MM.1S (cell line): ENCODE measurements around the gene FRYL.

Source experiments
- DNase-seq: peaks from one replicate; pipeline ENCODE4 v3.0.0-alpha.2; 2015
- H2AFZ ChIP-seq: fragments of 300-600 bp; sonication (generic); 2 replicates; pipeline ENCODE4 v1.6.0; 2016; ENCODE audit warnings: antibody characterized with exemption, low read length
- H3F3A ChIP-seq: fragments of 300-600 bp; sonication (generic); 2 replicates; pipeline ENCODE4 v1.6.1; 2016; ENCODE audit warnings: mild to moderate bottlenecking, antibody characterized with exemption, low read length, moderate library complexity, mixed read lengths; ENCODE audit not compliant: insufficient read depth
- H3K27ac ChIP-seq: fragments of 300-600 bp; sonication (generic); 2 replicates; pipeline ENCODE4 v1.5.1; 2016; ENCODE audit warnings: mild to moderate bottlenecking, low read length
- H3K27me3 ChIP-seq: fragments of 300-600 bp; sonication (generic); replicated peaks from 2 replicates; pipeline ENCODE4 v1.6.0; 2016; ENCODE audit warnings: low read length; ENCODE audit not compliant: insufficient read depth
- H3K36me3 ChIP-seq: fragments of 300-600 bp; sonication (generic); replicated peaks from 2 replicates; pipeline ENCODE4 v1.6.1; 2016; ENCODE audit warnings: mild to moderate bottlenecking, low read length, mixed read lengths; ENCODE audit not compliant: insufficient read depth
- H3K4me1 ChIP-seq: fragments of 300-600 bp; sonication (generic); 2 replicates; pipeline ENCODE4 v1.6.1; 2016; ENCODE audit warnings: low read length, mixed read lengths
- H3K4me2 ChIP-seq: fragments of 300-600 bp; sonication (generic); 2 replicates; pipeline ENCODE4 v1.6.0; 2016; ENCODE audit warnings: low read depth, low read length
- H3K4me3 ChIP-seq: fragments of 300-600 bp; sonication (generic); 2 replicates; pipeline ENCODE4 v1.5.1; 2016; ENCODE audit warnings: low read length, mixed read lengths
- H3K79me2 ChIP-seq: fragments of 300-600 bp; sonication (generic); 2 replicates; pipeline ENCODE4 v1.6.1; 2016; ENCODE audit warnings: mixed run types, low read length, mixed read lengths
- H3K9ac ChIP-seq: fragments of 300-600 bp; sonication (generic); 2 replicates; pipeline ENCODE4 v1.6.1; 2016; ENCODE audit warnings: low read length, mixed read lengths
- H3K9me2 ChIP-seq: fragments of 300-600 bp; sonication (generic); replicated peaks from 2 replicates; pipeline ENCODE4 v1.6.1; 2016; ENCODE audit warnings: mild to moderate bottlenecking, low read length, mixed read lengths; ENCODE audit not compliant: insufficient read depth
- H3K9me3 ChIP-seq: fragments of 300-600 bp; sonication (generic); replicated peaks from 2 replicates; pipeline ENCODE4 v1.6.1; 2016; ENCODE audit warnings: mild to moderate bottlenecking, low read length, mixed read lengths; ENCODE audit not compliant: insufficient read depth
- H4K20me1 ChIP-seq: fragments of 300-600 bp; sonication (generic); 2 replicates; pipeline ENCODE4 v1.6.1; 2016; ENCODE audit warnings: mild to moderate bottlenecking, low read length, moderate library complexity, mixed read lengths; ENCODE audit not compliant: insufficient read depth
- EZH2 ChIP-seq: fragments of 300-600 bp; sonication (generic); optimal IDR thresholded peaks from 2 replicates; pipeline ENCODE3; 2017; ENCODE audit warnings: low read depth, mild to moderate bottlenecking, antibody characterized with exemption, low read length, mixed read lengths
- EZH2phosphoT487 ChIP-seq: fragments of 300-600 bp; sonication (generic); IDR thresholded peaks from 2 replicates; pipeline ENCODE4 v1.6.1; 2018; ENCODE audit warnings: antibody characterized with exemption, low read length
- TF ChIP-seq, protein P1 (sequence below): fragments of 300-600 bp; sonication (generic); IDR thresholded peaks from 2 replicates; pipeline ENCODE4 v1.5.1; 2016; ENCODE audit warnings: antibody characterized with exemption, low read length, mixed read lengths

Gene FRYL

DNA sequence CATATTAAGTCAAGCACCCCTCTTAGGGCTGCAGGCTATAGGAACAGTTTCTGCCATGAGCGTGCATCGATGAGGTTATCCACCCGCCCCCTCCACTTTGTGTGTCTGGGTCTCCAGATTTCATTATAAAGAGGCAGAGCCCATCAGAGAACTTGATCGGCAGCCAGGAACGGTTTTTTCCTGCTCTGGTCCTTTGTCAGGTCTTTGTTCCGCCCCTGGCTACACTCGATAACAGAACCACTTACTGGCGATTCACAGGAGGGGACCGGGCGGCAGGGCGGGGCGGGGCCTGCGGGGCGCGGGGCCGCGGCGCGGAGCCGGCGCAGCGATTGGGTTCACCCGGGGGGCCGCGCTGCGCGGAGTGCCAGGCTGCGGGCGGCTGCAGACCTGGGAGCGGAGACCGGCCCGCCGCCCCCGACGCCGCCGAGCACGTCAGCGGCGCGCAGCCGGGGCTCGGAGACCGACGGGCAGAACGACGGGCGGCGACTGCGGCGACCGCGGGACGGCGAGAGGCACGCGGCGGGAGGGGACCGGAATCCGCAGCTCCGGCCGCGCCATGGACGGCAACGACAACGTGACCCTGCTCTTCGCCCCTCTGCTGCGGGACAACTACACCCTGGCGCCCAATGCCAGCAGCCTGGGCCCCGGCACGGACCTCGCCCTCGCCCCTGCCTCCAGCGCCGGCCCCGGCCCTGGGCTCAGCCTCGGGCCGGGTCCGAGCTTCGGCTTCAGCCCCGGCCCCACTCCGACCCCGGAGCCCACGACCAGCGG lies 296.9 kb downstream of the FRYL start, which contains the start of gene SLC10A4:
Gene SLC10A4 (plus strand): TSS at position 338 of the 771 bp plus-strand sequence. CDS start 219 bp downstream, at position 557.
- Histone ChIP-seq H3K27ac (no peak within 1 kb of the TSS), H3K36me3 (no peaks in the 10 kb centered on the region), H3K9me2 (no peaks in the 10 kb centered on the region), H3K4me3 (no peak within 1 kb of the TSS), H3F3A (no peaks in the 10 kb centered on the region), H3K27me3 (no peaks in the 10 kb centered on the region), H2AFZ (no peak within 1 kb of the TSS), H3K9me3 (no peaks in the 10 kb centered on the region), H4K20me1 (no peaks in the 10 kb centered on the region), H3K79me2 (no peaks in the 10 kb centered on the region), H3K9ac (no peak within 1 kb of the TSS), H3K4me1 (no peaks in the 10 kb centered on the region), H3K4me2 (no peak within 1 kb of the TSS)
- DNase-seq: no peak
- TF ChIP-seq, protein P1, sequence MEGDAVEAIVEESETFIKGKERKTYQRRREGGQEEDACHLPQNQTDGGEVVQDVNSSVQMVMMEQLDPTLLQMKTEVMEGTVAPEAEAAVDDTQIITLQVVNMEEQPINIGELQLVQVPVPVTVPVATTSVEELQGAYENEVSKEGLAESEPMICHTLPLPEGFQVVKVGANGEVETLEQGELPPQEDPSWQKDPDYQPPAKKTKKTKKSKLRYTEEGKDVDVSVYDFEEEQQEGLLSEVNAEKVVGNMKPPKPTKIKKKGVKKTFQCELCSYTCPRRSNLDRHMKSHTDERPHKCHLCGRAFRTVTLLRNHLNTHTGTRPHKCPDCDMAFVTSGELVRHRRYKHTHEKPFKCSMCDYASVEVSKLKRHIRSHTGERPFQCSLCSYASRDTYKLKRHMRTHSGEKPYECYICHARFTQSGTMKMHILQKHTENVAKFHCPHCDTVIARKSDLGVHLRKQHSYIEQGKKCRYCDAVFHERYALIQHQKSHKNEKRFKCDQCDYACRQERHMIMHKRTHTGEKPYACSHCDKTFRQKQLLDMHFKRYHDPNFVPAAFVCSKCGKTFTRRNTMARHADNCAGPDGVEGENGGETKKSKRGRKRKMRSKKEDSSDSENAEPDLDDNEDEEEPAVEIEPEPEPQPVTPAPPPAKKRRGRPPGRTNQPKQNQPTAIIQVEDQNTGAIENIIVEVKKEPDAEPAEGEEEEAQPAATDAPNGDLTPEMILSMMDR: no peak

DNA sequence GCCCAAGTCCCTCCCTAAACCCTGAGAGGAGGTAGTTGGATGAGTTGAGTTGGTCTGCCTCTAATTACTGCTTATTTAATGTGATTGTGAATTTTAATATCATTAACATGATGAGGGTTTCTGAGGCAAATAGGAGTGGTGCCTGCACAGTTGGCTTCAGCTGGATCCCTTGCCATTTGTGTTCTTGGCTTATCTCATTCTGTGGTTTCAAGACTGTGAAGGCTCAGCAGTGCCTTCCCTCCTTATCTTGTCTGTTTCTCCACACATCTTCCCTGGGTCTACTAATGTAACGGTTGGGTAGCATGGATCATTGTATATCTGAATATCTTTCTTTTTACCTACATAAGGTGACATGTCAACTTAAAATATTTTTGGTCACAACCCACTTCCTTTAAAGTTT lies 298.5 kb downstream of the FRYL start:
- Histone ChIP-seq H3K27me3 (no peaks in the 10 kb centered on the region), H3K9me3 (no peaks in the 10 kb centered on the region), H3K4me3 (no peak overlapping the region), H3K27ac (no peak overlapping the region), H3K79me2 (no peaks in the 10 kb centered on the region), H4K20me1 (no peaks in the 10 kb centered on the region), H3K4me1 (no peaks in the 10 kb centered on the region), H3K9ac (no peak overlapping the region), H2AFZ (no peak overlapping the region), H3K9me2 (no peaks in the 10 kb centered on the region), H3K4me2 (no peak overlapping the region), H3K36me3 (no peaks in the 10 kb centered on the region), H3F3A (no peaks in the 10 kb centered on the region)
- TF ChIP-seq, protein P1: no peak
- TF ChIP-seq EZH2phosphoT487 (no peak), EZH2 (no peak)
- no peak for DNase-seq

DNA sequence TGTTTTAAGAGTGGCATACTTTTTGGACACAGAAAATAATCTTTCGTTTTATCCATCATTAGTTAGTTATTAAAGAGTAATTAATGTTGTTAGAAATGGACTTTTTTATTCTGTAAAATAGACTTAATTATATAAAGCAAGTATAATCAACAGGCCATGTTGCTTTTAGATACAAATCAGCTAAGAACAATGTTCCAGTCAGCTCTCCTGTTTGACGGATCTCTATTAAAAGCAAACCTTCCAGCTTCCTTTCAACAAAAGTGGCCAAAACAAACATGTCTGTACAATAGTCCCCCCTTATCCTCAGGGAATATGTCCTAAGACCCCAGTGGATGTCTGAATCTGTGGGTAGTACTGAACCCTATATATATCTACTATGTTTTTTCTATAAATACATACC lies 301.8 kb downstream of the FRYL start:
- Histone ChIP-seq H3K9me3 (no peaks in the 10 kb centered on the region), H2AFZ (no peak overlapping the region), H3K4me1 (no peaks in the 10 kb centered on the region), H3K79me2 (no peaks in the 10 kb centered on the region), H3K9ac (no peak overlapping the region), H4K20me1 (no peaks in the 10 kb centered on the region), H3K27me3 (no peaks in the 10 kb centered on the region), H3K4me2 (no peak overlapping the region), H3K27ac (no peak overlapping the region), H3K9me2 (no peaks in the 10 kb centered on the region), H3F3A (no peaks in the 10 kb centered on the region), H3K36me3 (no peaks in the 10 kb centered on the region), H3K4me3 (no peak overlapping the region)
- TF ChIP-seq, protein P1: no peak
- no peak for TF ChIP-seq EZH2phosphoT487
- no peak for TF ChIP-seq EZH2
- no peak for DNase-seq
